H1 (cell line): ENCODE results near the gene SGMS2.

Experiments
- EZH2 ChIP-seq: fragments of 200-600 bp; sonication (generic); IDR thresholded peaks from 2 replicates; pipeline ENCODE4 v1.7.1; 2012; ENCODE audit warnings: low read depth, mild to moderate bottlenecking, moderate library complexity, low read length, inconsistent platforms; ENCODE audit not compliant: severe bottlenecking
- RAD21 ChIP-seq, 2 experiments: IDR thresholded peaks in 1 of 2; conservative IDR thresholded peaks in 1 of 2; 2 replicates each; pipeline ENCODE4 v1.6.1; 2011; ENCODE audit warnings: low read depth in 2 of 2, low read length in 2 of 2, improper control_type of control experiment in 1 of 2, inconsistent platforms in 1 of 2, mild to moderate bottlenecking in 1 of 2, moderate library complexity in 1 of 2
- RBBP5 ChIP-seq: IDR thresholded peaks from 2 replicates; pipeline ENCODE4 v1.7.1; 2012; ENCODE audit warnings: low read depth, mild to moderate bottlenecking, inconsistent platforms, low read length, moderate library complexity, borderline replicate concordance
- TCF12 ChIP-seq: IDR thresholded peaks from 2 replicates; pipeline ENCODE4 v1.6.1; 2011; ENCODE audit warnings: low read depth, mild to moderate bottlenecking, low read length
- TF ChIP-seq, protein P1 (sequence below), 3 experiments: IDR thresholded peaks; 1 replicate in 2 of 3; 2 replicates in 1 of 3; pipeline versions ENCODE4 v1.5.1 to v1.6.1; 2011; ENCODE audit warnings: low read length in 3 of 3, mild to moderate bottlenecking in 3 of 3, inconsistent platforms in 2 of 3, low read depth in 1 of 3, moderate library complexity in 1 of 3; ENCODE audit not compliant: insufficient read depth in 1 of 3; ENCODE audit errors: control extremely low read depth in 1 of 3

DNA sequence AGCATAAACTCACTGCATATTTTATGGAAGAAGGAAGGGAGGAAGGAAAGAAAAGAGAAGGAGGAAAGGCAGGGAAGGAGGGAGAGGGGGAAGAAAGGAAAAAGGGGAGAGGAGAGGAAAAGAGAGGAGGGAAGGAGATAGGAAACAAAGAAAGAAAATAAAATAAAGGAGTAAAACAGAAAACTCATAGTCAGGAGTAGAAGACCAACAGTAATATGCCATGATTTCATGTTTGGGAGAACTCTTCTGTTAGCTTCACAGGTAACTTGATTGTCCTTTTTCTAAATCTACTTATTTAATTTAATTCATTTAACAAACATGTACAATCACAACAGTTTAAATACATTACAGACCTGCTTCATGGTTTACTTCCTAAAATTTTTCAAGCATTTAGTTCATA, 46.8 kb upstream of the SGMS2 start:
- TF ChIP-seq EZH2 (no peak), TCF12 (no peak), RAD21 (IDR thresholded peaks at IDR 0.05 in 1 of 2, conservative IDR thresholded peaks at IDR 0.05 in 1 of 2; ENCODE audit: low read depth in 2 of 2, low read length in 2 of 2) (no peak), RBBP5 (no peak)
- TF ChIP-seq, protein P1, sequence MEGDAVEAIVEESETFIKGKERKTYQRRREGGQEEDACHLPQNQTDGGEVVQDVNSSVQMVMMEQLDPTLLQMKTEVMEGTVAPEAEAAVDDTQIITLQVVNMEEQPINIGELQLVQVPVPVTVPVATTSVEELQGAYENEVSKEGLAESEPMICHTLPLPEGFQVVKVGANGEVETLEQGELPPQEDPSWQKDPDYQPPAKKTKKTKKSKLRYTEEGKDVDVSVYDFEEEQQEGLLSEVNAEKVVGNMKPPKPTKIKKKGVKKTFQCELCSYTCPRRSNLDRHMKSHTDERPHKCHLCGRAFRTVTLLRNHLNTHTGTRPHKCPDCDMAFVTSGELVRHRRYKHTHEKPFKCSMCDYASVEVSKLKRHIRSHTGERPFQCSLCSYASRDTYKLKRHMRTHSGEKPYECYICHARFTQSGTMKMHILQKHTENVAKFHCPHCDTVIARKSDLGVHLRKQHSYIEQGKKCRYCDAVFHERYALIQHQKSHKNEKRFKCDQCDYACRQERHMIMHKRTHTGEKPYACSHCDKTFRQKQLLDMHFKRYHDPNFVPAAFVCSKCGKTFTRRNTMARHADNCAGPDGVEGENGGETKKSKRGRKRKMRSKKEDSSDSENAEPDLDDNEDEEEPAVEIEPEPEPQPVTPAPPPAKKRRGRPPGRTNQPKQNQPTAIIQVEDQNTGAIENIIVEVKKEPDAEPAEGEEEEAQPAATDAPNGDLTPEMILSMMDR (IDR thresholded peaks at IDR 0.05; ENCODE audit: control extremely low read depth in 1 of 3, insufficient read depth in 1 of 3, low read depth in 1 of 3, low read length in 3 of 3) = no peak
